ENCODE results near the gene SAMD4A.

The SAMD4A gene

DNA sequence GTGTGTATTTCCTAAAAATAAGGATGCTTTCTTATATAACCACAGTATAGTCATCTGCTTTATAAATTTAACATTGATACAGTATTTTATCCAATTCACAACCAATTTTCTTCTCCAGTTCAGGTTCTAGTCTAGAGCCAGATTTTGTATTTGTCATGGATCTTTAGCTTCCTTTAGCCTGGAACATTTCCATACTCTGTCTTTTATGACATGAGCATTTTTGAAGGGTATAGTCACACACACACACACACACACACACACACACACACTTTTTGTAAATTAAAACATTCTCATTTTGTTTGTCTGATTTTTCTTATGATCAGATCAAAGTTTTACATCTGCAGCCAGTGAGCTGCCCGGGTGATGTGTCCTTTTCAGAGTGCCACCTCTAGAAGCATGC lies 31.8 kb upstream of the SAMD4A start:
- Histone ChIP-seq H3K4me3 (ENCODE audit: low read depth, low read length, poor library complexity, severe bottlenecking) (no peak overlapping the region), H3K27ac (ENCODE audit: low read depth, low read length, poor library complexity, severe bottlenecking) (no peak overlapping the region), H3F3A (ENCODE audit: insufficient read depth, low read length) (no peaks in the 10 kb centered on the region), H2AFZ (ENCODE audit: low read length) (no peak overlapping the region), H3K36me3 (ENCODE audit: insufficient read depth, low read length) (peaks cover 6% of the 10 kb centered on the region; the same call in 1 of the 2 replicates), H3K4me2 (ENCODE audit: low read length) (no peak overlapping the region), H3K79me2 (ENCODE audit: insufficient read depth, low read length) (no peaks in the 10 kb centered on the region), H3K9ac (ENCODE audit: low read length) (no peak overlapping the region), H3K27me3 (ENCODE audit: insufficient read depth, low read length) (no peaks in the 10 kb centered on the region), H3K4me1 (ENCODE audit: insufficient read depth, low read length, severe bottlenecking) (peaks cover 6% of the 10 kb centered on the region), H3K9me2 (ENCODE audit: low read depth, low read length) (no peaks in the 10 kb centered on the region), H4K20me1 (ENCODE audit: insufficient read depth, low read length) (no peaks in the 10 kb centered on the region), H3K9me3 (ENCODE audit: low read length) (no peaks in the 10 kb centered on the region)
- no peak for TF ChIP-seq EZH2 (IDR thresholded peaks at IDR 0.05; ENCODE audit: borderline replicate concordance, low read length)
- TF ChIP-seq, protein P1, sequence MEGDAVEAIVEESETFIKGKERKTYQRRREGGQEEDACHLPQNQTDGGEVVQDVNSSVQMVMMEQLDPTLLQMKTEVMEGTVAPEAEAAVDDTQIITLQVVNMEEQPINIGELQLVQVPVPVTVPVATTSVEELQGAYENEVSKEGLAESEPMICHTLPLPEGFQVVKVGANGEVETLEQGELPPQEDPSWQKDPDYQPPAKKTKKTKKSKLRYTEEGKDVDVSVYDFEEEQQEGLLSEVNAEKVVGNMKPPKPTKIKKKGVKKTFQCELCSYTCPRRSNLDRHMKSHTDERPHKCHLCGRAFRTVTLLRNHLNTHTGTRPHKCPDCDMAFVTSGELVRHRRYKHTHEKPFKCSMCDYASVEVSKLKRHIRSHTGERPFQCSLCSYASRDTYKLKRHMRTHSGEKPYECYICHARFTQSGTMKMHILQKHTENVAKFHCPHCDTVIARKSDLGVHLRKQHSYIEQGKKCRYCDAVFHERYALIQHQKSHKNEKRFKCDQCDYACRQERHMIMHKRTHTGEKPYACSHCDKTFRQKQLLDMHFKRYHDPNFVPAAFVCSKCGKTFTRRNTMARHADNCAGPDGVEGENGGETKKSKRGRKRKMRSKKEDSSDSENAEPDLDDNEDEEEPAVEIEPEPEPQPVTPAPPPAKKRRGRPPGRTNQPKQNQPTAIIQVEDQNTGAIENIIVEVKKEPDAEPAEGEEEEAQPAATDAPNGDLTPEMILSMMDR (IDR thresholded peaks at IDR 0.05; ENCODE audit: low read length), result no peak

DNA sequence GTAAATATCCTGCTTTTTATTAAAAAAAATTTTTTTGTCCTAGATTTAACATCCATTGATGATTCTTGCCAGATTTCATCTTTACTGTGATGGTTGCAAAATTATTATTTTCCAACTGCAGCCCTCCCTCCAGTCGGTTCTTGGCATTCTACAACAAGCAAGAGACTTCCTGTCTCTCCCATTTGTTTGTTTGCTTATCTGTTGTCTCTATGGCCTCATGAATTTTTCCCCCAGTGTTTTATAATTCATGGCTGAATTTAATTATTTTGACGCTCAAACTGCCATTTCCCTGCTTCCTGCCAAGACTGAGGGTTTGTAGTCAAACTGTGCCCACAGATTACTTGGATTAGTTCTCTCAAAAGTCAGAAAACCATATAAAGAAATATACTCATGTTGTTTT lies 31.3 kb upstream of the SAMD4A start:
- Histone ChIP-seq H3K27ac (ENCODE audit: low read depth, low read length, poor library complexity, severe bottlenecking) (no peak overlapping the region), H3K27me3 (ENCODE audit: insufficient read depth, low read length) (no peaks in the 10 kb centered on the region), H3K36me3 (ENCODE audit: insufficient read depth, low read length) (peaks cover 6% of the 10 kb centered on the region; the same call in 1 of the 2 replicates), H4K20me1 (ENCODE audit: insufficient read depth, low read length) (no peaks in the 10 kb centered on the region), H3F3A (ENCODE audit: insufficient read depth, low read length) (no peaks in the 10 kb centered on the region), H3K9me3 (ENCODE audit: low read length) (no peaks in the 10 kb centered on the region), H3K9me2 (ENCODE audit: low read depth, low read length) (no peaks in the 10 kb centered on the region), H3K4me3 (ENCODE audit: low read depth, low read length, poor library complexity, severe bottlenecking) (no peak overlapping the region), H3K4me1 (ENCODE audit: insufficient read depth, low read length, severe bottlenecking) (peaks cover 6% of the 10 kb centered on the region), H3K9ac (ENCODE audit: low read length) (no peak overlapping the region), H3K79me2 (ENCODE audit: insufficient read depth, low read length) (no peaks in the 10 kb centered on the region), H3K4me2 (ENCODE audit: low read length) (no peak overlapping the region), H2AFZ (ENCODE audit: low read length) (no peak overlapping the region)
- no peak for TF ChIP-seq EZH2 (IDR thresholded peaks at IDR 0.05; ENCODE audit: borderline replicate concordance, low read length)
- TF ChIP-seq, protein P1 (IDR thresholded peaks at IDR 0.05; ENCODE audit: low read length), result no peak

DNA sequence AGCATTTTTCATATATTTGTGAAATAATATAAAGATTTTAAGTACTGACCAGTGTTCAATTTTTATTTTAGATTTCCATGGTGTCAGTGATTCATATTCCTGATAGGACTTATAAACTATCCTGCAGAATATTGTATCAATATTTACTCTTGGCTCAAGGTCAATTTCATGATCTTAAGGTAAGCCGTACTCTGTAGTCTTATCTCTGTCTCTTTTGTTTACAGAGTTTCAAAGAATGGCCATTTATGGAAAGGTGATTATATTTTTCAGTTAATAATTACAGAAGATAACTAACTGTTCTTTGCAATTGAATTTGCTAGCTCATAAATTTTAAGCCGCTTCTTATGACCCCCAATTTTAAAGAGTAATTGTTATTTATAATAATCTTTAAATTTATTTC lies 29.3 kb upstream of the SAMD4A start:
- Histone ChIP-seq H3K27ac (ENCODE audit: low read depth, low read length, poor library complexity, severe bottlenecking) (no peak overlapping the region), H3K4me3 (ENCODE audit: low read depth, low read length, poor library complexity, severe bottlenecking) (no peak overlapping the region), H2AFZ (ENCODE audit: low read length) (no peak overlapping the region), H3F3A (ENCODE audit: insufficient read depth, low read length) (no peaks in the 10 kb centered on the region), H3K4me1 (ENCODE audit: insufficient read depth, low read length, severe bottlenecking) (no peaks in the 10 kb centered on the region), H3K9me2 (ENCODE audit: low read depth, low read length) (no peaks in the 10 kb centered on the region), H3K27me3 (ENCODE audit: insufficient read depth, low read length) (no peaks in the 10 kb centered on the region), H3K9me3 (ENCODE audit: low read length) (no peaks in the 10 kb centered on the region), H3K9ac (ENCODE audit: low read length) (no peak overlapping the region), H3K79me2 (ENCODE audit: insufficient read depth, low read length) (no peaks in the 10 kb centered on the region), H3K36me3 (ENCODE audit: insufficient read depth, low read length) (peaks cover 6% of the 10 kb centered on the region; the same call in 1 of the 2 replicates), H4K20me1 (ENCODE audit: insufficient read depth, low read length) (no peaks in the 10 kb centered on the region), H3K4me2 (ENCODE audit: low read length) (no peak overlapping the region)
- no peak for TF ChIP-seq EZH2 (IDR thresholded peaks at IDR 0.05; ENCODE audit: borderline replicate concordance, low read length)
- TF ChIP-seq, protein P1 (IDR thresholded peaks at IDR 0.05; ENCODE audit: low read length), result no peak

Measured in OCI-LY1 (cell line).